Prostate gland (tissue), 2 donors: Measurements from ENCODE around the gene GLIS2. TPM values are rescaled to one million over a fixed set of nuclear protein-coding genes. Genes with fewer than 3 reads are reported as not detected.

Source experiments
- DNase-seq: peaks from one replicate; pipeline ENCODE4 v3.0.0-alpha.2; 2019; ENCODE audit warnings: low spot score
- H3K27ac ChIP-seq, 2 donors: fragments of 200-600 bp; sonication (generic); 2 replicates each; pipeline ENCODE4 v1.5.1; 2017 to 2019
- H3K27me3 ChIP-seq: fragments of 200-600 bp; sonication (generic); replicated peaks from 2 replicates; pipeline ENCODE4 v1.5.1; 2019; ENCODE audit not compliant: insufficient read depth
- H3K36me3 ChIP-seq, 2 donors: fragments of 200-600 bp; sonication (generic); 1 replicate in 1 of 2; 2 replicates in 1 of 2; pipeline versions ENCODE4 v1.5.1 to v1.8.1; 2017 to 2019
- H3K4me1 ChIP-seq: fragments of 200-600 bp; sonication (generic); replicated peaks from 2 replicates; pipeline ENCODE4 v1.5.1; 2019
- H3K4me3 ChIP-seq, 2 donors: fragments of 200-600 bp; sonication (generic); 2 replicates each; pipeline ENCODE4 v1.5.1; 2017 to 2019
- H3K9me3 ChIP-seq: fragments of 200-600 bp; sonication (generic); 2 replicates; pipeline ENCODE4 v1.5.1; 2017
- CTCF ChIP-seq, 4 experiments: fragments of 200-600 bp in 2 of 4; fragments of 450-650 bp in 2 of 4; sonication (generic) in 2 of 4; IDR thresholded peaks; 1 replicate in 3 of 4; 2 replicates in 1 of 4; pipeline ENCODE4 v1.5.1; 2016 to 2019; ENCODE audit warnings: antibody characterized with exemption in 4 of 4, mild to moderate bottlenecking in 2 of 4, moderate library complexity in 2 of 4
- POLR2A ChIP-seq: fragments of 450-650 bp; IDR thresholded peaks from one replicate; pipeline ENCODE4 v1.6.1; 2016; ENCODE audit warnings: antibody characterized with exemption, mild to moderate bottlenecking
- POLR2AphosphoS5 ChIP-seq: sonication (generic); formaldehyde crosslinking; IDR thresholded peaks from one replicate; pipeline ENCODE4 v1.6.1; 2017; ENCODE audit warnings: antibody characterized with exemption
- whole genome bisulfite sequencing: methylation state at CpG from one replicate; pipeline ENCODE4 v1.1.5; 2018; 5-methylcytosine and 5-hydroxymethylcytosine counted together
- intact Hi-C: fragments of 100-400 bp; cut with DNase I; formaldehyde crosslinking; loops from one replicate; pipeline ENCODE4 v1.14.2; 2022
- total RNA-seq, 2 donors: library from RNA; depleted of rRNA; stranded (reverse); fragments of >200 nt; gene quantifications; one replicate each; pipeline ENCODE4 v1.1.0, GENCODE V29; 2016

The GLIS2 gene
- total RNA-seq, 2 donors from 2014 or later: 3.8 to 10.5 TPM

GRCh38 chr16:4317532-4318450 lies 1.9 kb downstream of the GLIS2 start:
- no peak for DNase-seq
- H3K4me1 ChIP-seq: peaks cover 11% of the 10 kb centered on the region
- peak overlapping the region; percentile 53 to 63 for H3K4me3 ChIP-seq
- intact Hi-C loops: loop anchor here (5.0 kb wide), 1 partner anchor 45 kb away; the partner anchor contains the start of gene TFAP4
- H3K36me3 ChIP-seq: no peaks in the 10 kb centered on the region
- H3K9me3 ChIP-seq: no peaks in the 10 kb centered on the region
- peak overlapping the region; percentile 81 to 86 for H3K27ac ChIP-seq
- 37% methylated on average over 12 of the region's 12 CpGs for WGBS
- no peaks in the 10 kb centered on the region for H3K27me3 ChIP-seq
- TF ChIP-seq POLR2A (no peak), POLR2AphosphoS5 (no peak), CTCF (IDR thresholded peaks at IDR 0.05) (no peak)

GRCh38 chr16:4318451-4318910 lies 2.6 kb downstream of the GLIS2 start:
- H3K27me3 ChIP-seq: no peaks in the 10 kb centered on the region
- H3K27ac ChIP-seq: peak overlapping the region; percentile 81 to 86
- intact Hi-C loops: loop anchor here (5.0 kb wide), 1 partner anchor 46 kb away; the partner anchor contains the start of gene TFAP4
- H3K4me1 ChIP-seq: peaks cover 11% of the 10 kb centered on the region
- H3K36me3 ChIP-seq: no peaks in the 10 kb centered on the region
- no peak overlapping the region for H3K4me3 ChIP-seq
- no peaks in the 10 kb centered on the region for H3K9me3 ChIP-seq
- DNase-seq: no peak
- WGBS: 60% methylated on average over 13 of the region's 13 CpGs
- TF ChIP-seq POLR2AphosphoS5 (no peak), POLR2A (no peak), CTCF (IDR thresholded peaks at IDR 0.05) (no peak)

- Histone ChIP-seq H3K9me3 (no peaks in the 10 kb centered on the region), H3K27me3 (no peaks in the 10 kb centered on the region), H3K27ac (peak overlapping the region; percentile 81 to 86), H3K4me3 (no peak overlapping the region), H3K36me3 (no peaks in the 10 kb centered on the region), H3K4me1 (peaks cover 16% of the 10 kb centered on the region)
- 74% methylated on average over 5 of the region's 5 CpGs for whole genome bisulfite sequencing
- DNase-seq: no peak
- no peak for TF ChIP-seq CTCF (IDR thresholded peaks at IDR 0.05)
- intact Hi-C loops: loop anchor here (5.0 kb wide), 1 partner anchor 47 kb away; the partner anchor contains the start of gene TFAP4
These were observed 3.1 kb downstream of the GLIS2 start for GRCh38 chr16:4318967-4319366.

GRCh38 chr16:4319454-4320421 lies 3.9 kb downstream of the GLIS2 start:
- Histone ChIP-seq H3K27ac (peak overlapping the region; percentile 81 to 86), H3K4me1 (peaks cover 16% of the 10 kb centered on the region), H3K4me3 (no peak overlapping the region), H3K27me3 (no peaks in the 10 kb centered on the region), H3K9me3 (no peaks in the 10 kb centered on the region), H3K36me3 (no peaks in the 10 kb centered on the region)
- WGBS: 36% methylated on average over 33 of the region's 37 CpGs
- intact Hi-C loops: loop anchor here (5.0 kb wide), 1 partner anchor 47 kb away; the partner anchor contains the start of gene TFAP4
- no peak for DNase-seq
- TF ChIP-seq POLR2A (no peak), POLR2AphosphoS5 (no peak), CTCF (IDR thresholded peaks at IDR 0.05) (no peak)
